Neural progenitor cell (in vitro differentiated cells): ENCODE measurements around the gene COP1. TPM values are rescaled to one million over a fixed set of nuclear protein-coding genes. Genes with fewer than 3 reads are reported as not detected.

Source experiments
- DNase-seq: peaks from one replicate; pipeline ENCODE4 v3.0.0-alpha.2; 2016; ENCODE audit warnings: low spot score
- H2AFZ ChIP-seq: fragments of 200-600 bp; sonication (generic); replicated peaks from 2 replicates; pipeline ENCODE4 v1.6.1; 2016; ENCODE audit warnings: antibody characterized with exemption
- H3F3A ChIP-seq: fragments of 200-600 bp; sonication (generic); 2 replicates; pipeline ENCODE4 v1.6.1; 2016; ENCODE audit warnings: antibody characterized with exemption, low read depth
- H3K27ac ChIP-seq: fragments of 200-600 bp; sonication (generic); 2 replicates; pipeline ENCODE4 v1.5.1; 2016; ENCODE audit warnings: mild to moderate bottlenecking
- H3K27me3 ChIP-seq: fragments of 200-600 bp; sonication (generic); 2 replicates; pipeline ENCODE4 v1.6.1; 2016; ENCODE audit warnings: mild to moderate bottlenecking, moderate library complexity
- H3K36me3 ChIP-seq: fragments of 200-600 bp; sonication (generic); 2 replicates; pipeline ENCODE4 v1.5.1; 2016
- H3K4me1 ChIP-seq: fragments of 200-600 bp; sonication (generic); 2 replicates; pipeline ENCODE4 v1.6.1; 2016; ENCODE audit warnings: mixed run types
- H3K4me2 ChIP-seq: fragments of 200-600 bp; sonication (generic); 2 replicates; pipeline ENCODE4 v1.6.1; 2016
- H3K4me3 ChIP-seq: fragments of 200-600 bp; sonication (generic); 2 replicates; pipeline ENCODE4 v1.5.1; 2016
- H3K79me2 ChIP-seq: fragments of 200-600 bp; sonication (generic); 2 replicates; pipeline ENCODE4 v1.6.1; 2016; ENCODE audit warnings: low read depth
- H3K9ac ChIP-seq: fragments of 200-600 bp; sonication (generic); 2 replicates; pipeline ENCODE4 v1.6.1; 2016
- H3K9me3 ChIP-seq: fragments of 200-600 bp; sonication (generic); 2 replicates; pipeline ENCODE4 v1.5.1; 2016; ENCODE audit warnings: low read depth
- H4K20me1 ChIP-seq: fragments of 200-600 bp; sonication (generic); 2 replicates; pipeline ENCODE4 v1.6.1; 2016; ENCODE audit warnings: low read depth
- H3K27ac Mint-ChIP-seq: 3 replicates; pipeline ENCODE4 v1.8.0; 2021; ENCODE audit warnings: mixed read lengths
- H3K27me3 Mint-ChIP-seq: 2 replicates; pipeline ENCODE4 v1.8.0; 2022; ENCODE audit warnings: low read depth, mild to moderate bottlenecking, inconsistent platforms, moderate library complexity, mixed read lengths; ENCODE audit not compliant: insufficient read depth
- H3K36me3 Mint-ChIP-seq: 3 replicates; pipeline ENCODE4 v1.8.0; 2021; ENCODE audit warnings: mixed read lengths
- H3K4me1 Mint-ChIP-seq: 3 replicates; pipeline ENCODE4 v1.8.0; 2021; ENCODE audit warnings: mixed read lengths
- H3K4me3 Mint-ChIP-seq: 3 replicates; pipeline ENCODE4 v1.8.0; 2021; ENCODE audit warnings: mild to moderate bottlenecking, moderate library complexity, mixed read lengths
- H3K9me3 Mint-ChIP-seq: 3 replicates; pipeline ENCODE4 v1.8.0; 2020; ENCODE audit warnings: mixed read lengths
- CTCF ChIP-seq: fragments of 200-600 bp; sonication (generic); IDR thresholded peaks from 2 replicates; pipeline ENCODE4 v1.5.1; 2017; ENCODE audit warnings: antibody characterized with exemption, mild to moderate bottlenecking
- EZH2 ChIP-seq: fragments of 200-600 bp; sonication (generic); IDR thresholded peaks from 2 replicates; pipeline ENCODE4 v1.6.1; 2017; ENCODE audit warnings: antibody characterized with exemption, mild to moderate bottlenecking, moderate library complexity
- EZH2phosphoT487 ChIP-seq: fragments of 200-600 bp; sonication (generic); IDR thresholded peaks from 2 replicates; pipeline ENCODE4 v1.6.1; 2017; ENCODE audit warnings: antibody characterized with exemption
- total RNA-seq: library from RNA; depleted of rRNA; stranded (reverse); fragments of >200 nt; gene quantifications from 2 replicates; pipeline ENCODE4 v1.2.3, GENCODE V29; 2015; ENCODE audit warnings: low replicate concordance

COP1 gene
- total RNA-seq, 1 donor from 2014 or later = 98.5 TPM

GRCh38 chr1:176068256-176068655 lies 138.8 kb downstream of the COP1 start:
- H3K4me2 ChIP-seq = no peak overlapping the region

GRCh38 chr1:176066709-176067108 lies 140.4 kb downstream of the COP1 start:
- H3K4me1 ChIP-seq = no peaks in the 10 kb centered on the region
- H3K9me3 ChIP-seq = no peaks in the 10 kb centered on the region
- peaks cover 7% of the 10 kb centered on the region for H3K4me1 Mint-ChIP-seq
- H3K9me3 Mint-ChIP-seq = peaks cover 5% of the 10 kb centered on the region
- peaks cover 25% of the 10 kb centered on the region for H3K36me3 Mint-ChIP-seq
- H4K20me1 ChIP-seq = no peaks in the 10 kb centered on the region
- no peak overlapping the region for H3K27ac ChIP-seq
- H3K4me3 ChIP-seq = no peak overlapping the region
- no peak for DNase-seq
- H3K79me2 ChIP-seq = no peaks in the 10 kb centered on the region
- no peaks in the 10 kb centered on the region for H3K27me3 Mint-ChIP-seq
- no peak overlapping the region for H3K27ac Mint-ChIP-seq
- no peaks in the 10 kb centered on the region for H3K36me3 ChIP-seq
- no peak overlapping the region for H2AFZ ChIP-seq
- no peak overlapping the region for H3K4me2 ChIP-seq
- H3K27me3 ChIP-seq = no peaks in the 10 kb centered on the region
- TF ChIP-seq CTCF (no peak), EZH2 (no peak), EZH2phosphoT487 (no peak)
- no peaks in the 10 kb centered on the region for H3F3A ChIP-seq
- H3K4me3 Mint-ChIP-seq = no peak overlapping the region
- H3K9ac ChIP-seq = no peak overlapping the region

More at GRCh38 chr1:176068256-176068655, 138.8 kb downstream of the COP1 start:
- Mint-ChIP-seq H3K27me3 (no peaks in the 10 kb centered on the region), H3K36me3 (peaks cover 24% of the 10 kb centered on the region), H3K4me3 (no peak overlapping the region), H3K27ac (no peak overlapping the region), H3K9me3 (peaks cover 5% of the 10 kb centered on the region), H3K4me1 (peaks cover 7% of the 10 kb centered on the region)
- Histone ChIP-seq H3K9me3 (no peaks in the 10 kb centered on the region), H3K4me1 (no peaks in the 10 kb centered on the region), H3K27me3 (no peaks in the 10 kb centered on the region), H2AFZ (no peak overlapping the region), H3K27ac (no peak overlapping the region), H3F3A (no peaks in the 10 kb centered on the region), H3K9ac (no peak overlapping the region), H3K4me3 (no peak overlapping the region), H3K79me2 (peaks cover 2% of the 10 kb centered on the region), H3K36me3 (no peaks in the 10 kb centered on the region), H4K20me1 (peaks cover 8% of the 10 kb centered on the region)
- TF ChIP-seq EZH2 = no peak
- TF ChIP-seq CTCF = no peak
- no peak for TF ChIP-seq EZH2phosphoT487
- no peak for DNase-seq

- H3K4me1 Mint-ChIP-seq = peaks cover 24% of the 10 kb centered on the region
- peaks cover 11% of the 10 kb centered on the region for H3K36me3 Mint-ChIP-seq
- Histone ChIP-seq H3K27ac (peak overlapping the region; percentile 54), H3K36me3 (peaks cover 5% of the 10 kb centered on the region), H2AFZ (no peak overlapping the region), H3F3A (peaks cover 13% of the 10 kb centered on the region), H3K4me1 (peaks cover 8% of the 10 kb centered on the region), H3K9me3 (no peaks in the 10 kb centered on the region), H3K79me2 (no peaks in the 10 kb centered on the region), H3K27me3 (no peaks in the 10 kb centered on the region), H3K4me2 (peak overlapping the region; percentile 65), H3K9ac (no peak overlapping the region), H3K4me3 (no peak overlapping the region), H4K20me1 (peaks cover 13% of the 10 kb centered on the region)
- H3K27me3 Mint-ChIP-seq = no peaks in the 10 kb centered on the region
- DNase-seq = peak; percentile 65
- no peak overlapping the region for H3K4me3 Mint-ChIP-seq
- H3K27ac Mint-ChIP-seq = peak overlapping the region; percentile 4
- TF ChIP-seq EZH2 (no peak), CTCF (no peak), EZH2phosphoT487 (no peak)
- H3K9me3 Mint-ChIP-seq = peaks cover 7% of the 10 kb centered on the region
Measured at GRCh38 chr1:176058686-176059085, 148.4 kb downstream of the COP1 start.
